Smooth muscle cell (in vitro differentiated cells): Measurements from ENCODE around the gene TNS2. TPM values are rescaled to one million over a fixed set of nuclear protein-coding genes. Genes with fewer than 3 reads are reported as not detected.
A peak's percentile ranks its signal among the peaks of the same experiment; 100 is the strongest.

Source experiments
- DNase-seq: peaks from one replicate; lab custom pipeline; 2025; ENCODE audit not compliant: unreplicated experiment; lab: John Stamatoyannopoulos, UW
- H2AFZ ChIP-seq: fragments of 200-600 bp; sonication (generic); 2 replicates; pipeline ENCODE4 v1.6.0; 2016; ENCODE audit warnings: antibody characterized with exemption, low read depth, mild to moderate bottlenecking
- H3F3A ChIP-seq: fragments of 200-600 bp; sonication (generic); 2 replicates; pipeline ENCODE4 v1.6.0; 2017; ENCODE audit warnings: antibody characterized with exemption, low read depth
- H3K27ac ChIP-seq: fragments of 200-600 bp; sonication (generic); 2 replicates; pipeline ENCODE4 v1.5.1; 2016; ENCODE audit warnings: low read depth, mild to moderate bottlenecking
- H3K27me3 ChIP-seq: fragments of 200-600 bp; sonication (generic); 2 replicates; pipeline ENCODE4 v1.6.1; 2016; ENCODE audit warnings: low read depth, mild to moderate bottlenecking
- H3K36me3 ChIP-seq: fragments of 200-600 bp; sonication (generic); 2 replicates; pipeline ENCODE4 v1.5.1; 2016; ENCODE audit warnings: low read depth
- H3K4me1 ChIP-seq: fragments of 200-600 bp; sonication (generic); 2 replicates; pipeline ENCODE4 v1.5.1; 2016; ENCODE audit warnings: low read depth
- H3K4me2 ChIP-seq: fragments of 200-600 bp; sonication (generic); 2 replicates; pipeline ENCODE4 v1.6.0; 2016; ENCODE audit warnings: mild to moderate bottlenecking
- H3K4me3 ChIP-seq: fragments of 200-600 bp; sonication (generic); 2 replicates; pipeline ENCODE4 v1.5.1; 2016; ENCODE audit warnings: mild to moderate bottlenecking
- H3K79me2 ChIP-seq: fragments of 200-600 bp; sonication (generic); 2 replicates; pipeline ENCODE4 v1.6.0; 2016; ENCODE audit warnings: low read depth, mild to moderate bottlenecking
- H3K9ac ChIP-seq: fragments of 200-600 bp; sonication (generic); 2 replicates; pipeline ENCODE4 v1.6.0; 2016; ENCODE audit warnings: low read depth
- H3K9me3 ChIP-seq: fragments of 200-600 bp; sonication (generic); replicated peaks from 2 replicates; pipeline ENCODE4 v1.5.1; 2016; ENCODE audit warnings: low read depth
- H4K20me1 ChIP-seq: fragments of 200-600 bp; sonication (generic); 2 replicates; pipeline ENCODE4 v1.6.0; 2016; ENCODE audit warnings: low read depth
- CTCF ChIP-seq: fragments of 200-600 bp; sonication (generic); IDR thresholded peaks from 2 replicates; pipeline ENCODE4 v1.5.1; 2017; ENCODE audit warnings: borderline replicate concordance, mild to moderate bottlenecking, antibody characterized with exemption; ENCODE audit not compliant: insufficient read depth, poor library complexity, severe bottlenecking
- WGBS: methylation state at CpG from one replicate; pipeline ENCODE4 v1.1.7; 2016; ENCODE audit warnings: low lambda C conversion rate; 5-methylcytosine and 5-hydroxymethylcytosine counted together
- polyA plus RNA-seq: library from polyadenylated mRNA; unstranded; fragments of >200 nt; fragmentation: Nextera tagmentation; extraction: Ambion mirVana; gene quantifications from 2 replicates; pipeline ENCODE4 v1.2.1, GENCODE V29; 2016
- total RNA-seq: library from RNA; depleted of rRNA; stranded (reverse); fragments of >200 nt; gene quantifications from 2 replicates; pipeline ENCODE4 v1.2.3, GENCODE V29; 2014

TNS2 gene
- total and polyA plus RNA-seq, 2 experiments from 2014 or later: 9.3 to 17.4 TPM

GRCh38 chr12:53096089-53096741 is 46.4 kb downstream of the TNS2 start:
- Histone ChIP-seq H3F3A (peaks cover 17% of the 10 kb centered on the region), H3K9ac (no peak overlapping the region), H4K20me1 (no peaks in the 10 kb centered on the region), H3K27me3 (no peaks in the 10 kb centered on the region), H3K4me3 (peak overlapping the region; percentile 61), H2AFZ (no peak overlapping the region), H3K9me3 (no peaks in the 10 kb centered on the region), H3K79me2 (no peaks in the 10 kb centered on the region), H3K36me3 (no peaks in the 10 kb centered on the region), H3K4me1 (peaks cover 31% of the 10 kb centered on the region), H3K27ac (no peak overlapping the region), H3K4me2 (peak overlapping the region; percentile 97)
- no peak for TF ChIP-seq CTCF
- 26% methylated on average over 11 of the region's 11 CpGs for WGBS
- no peak for DNase-seq

DNA sequence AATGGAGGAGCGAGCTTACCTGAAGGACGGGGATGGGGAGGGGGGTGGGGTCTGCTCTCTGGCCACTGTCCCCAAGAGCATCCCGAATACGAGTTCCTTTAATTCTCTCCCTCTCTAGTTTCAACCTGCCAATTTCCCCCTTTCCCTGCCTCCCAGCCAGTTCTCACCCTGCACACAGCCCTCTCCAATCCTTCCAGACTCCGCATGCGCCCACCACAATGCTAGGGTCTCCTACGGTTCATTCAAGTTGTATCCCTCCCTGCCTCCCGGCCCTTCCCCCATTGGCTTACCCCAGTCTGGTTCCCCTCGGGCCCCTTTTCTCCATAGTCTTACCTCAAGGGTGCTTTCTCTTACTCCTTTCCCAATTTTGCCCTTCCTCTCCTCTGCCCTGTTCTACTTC is 46.9 kb downstream of the TNS2 start:
- Histone ChIP-seq H3K36me3 (no peaks in the 10 kb centered on the region), H3K27me3 (no peaks in the 10 kb centered on the region), H3K27ac (no peak overlapping the region), H3K4me1 (peaks cover 31% of the 10 kb centered on the region), H2AFZ (peak overlapping the region; percentile 95), H3F3A (peaks cover 17% of the 10 kb centered on the region), H3K4me2 (peak overlapping the region; percentile 97), H4K20me1 (no peaks in the 10 kb centered on the region), H3K9me3 (no peaks in the 10 kb centered on the region), H3K4me3 (peak overlapping the region; percentile 61), H3K9ac (no peak overlapping the region), H3K79me2 (no peaks in the 10 kb centered on the region)
- no peak for DNase-seq
- TF ChIP-seq CTCF: no peak
- WGBS: 13% methylated on average over 9 of the region's 9 CpGs

- Histone ChIP-seq H3K27me3 (no peaks in the 10 kb centered on the region), H3K9me3 (no peaks in the 10 kb centered on the region), H3K9ac (no peak overlapping the region), H3K27ac (no peak overlapping the region), H3K4me3 (peak overlapping the region; percentile 61), H3K4me2 (peak overlapping the region; percentile 97), H3K79me2 (no peaks in the 10 kb centered on the region), H3F3A (peaks cover 17% of the 10 kb centered on the region), H2AFZ (peak overlapping the region; percentile 95), H3K4me1 (peaks cover 31% of the 10 kb centered on the region), H3K36me3 (no peaks in the 10 kb centered on the region), H4K20me1 (no peaks in the 10 kb centered on the region)
- WGBS: under 1% methylated on average over 9 of the region's 9 CpGs
- DNase-seq: no peak
- no peak for TF ChIP-seq CTCF
Measured at GRCh38 chr12:53097207-53097563, 47.3 kb downstream of the TNS2 start.
